ENCODE data around the gene FKBP1C. TPM values are rescaled to one million over a fixed set of nuclear protein-coding genes. Genes with fewer than 3 reads are reported as not detected.

FKBP1C gene
- polyA plus RNA-seq, 3 donors, result 0.15 to 0.44 (median 0.27) TPM

- H3K27ac ChIP-seq (ENCODE audit: low read depth in 1 of 2, low read length in 2 of 2), result no peak overlapping the region
- H3K79me2 ChIP-seq (ENCODE audit: insufficient read depth, low read length), result no peaks in the 10 kb centered on the region
- DNase-seq, result no peak
- H4K20me1 ChIP-seq (ENCODE audit: insufficient read depth, low read length), result no peaks in the 10 kb centered on the region
- H3K4me1 ChIP-seq (ENCODE audit: control insufficient read depth in 1 of 2, insufficient read depth in 2 of 2, low read length in 2 of 2), result no peaks in the 10 kb centered on the region
- no peaks in the 10 kb centered on the region for H3K36me3 ChIP-seq (replicated peaks in 1 of 2; ENCODE audit: control insufficient read depth in 1 of 2, insufficient read depth in 2 of 2, low read length in 2 of 2)
- no peak for TF ChIP-seq CTCF (IDR thresholded peaks at IDR 0.05)
- Mint-ChIP-seq H3K4me1 (no peaks in the 10 kb centered on the region), H3K36me3 (no peaks in the 10 kb centered on the region), H3K4me3 (no peak overlapping the region), H3K9me3 (peaks cover 0 to 3% (median 2%) of the 10 kb centered on the region in 7 donors), H3K27me3 (ENCODE audit: low read depth in 3 of 3) (peaks cover 0 to 2% (median 0%) of the 10 kb centered on the region in 3 donors), H3K27ac (no peak overlapping the region)
- H2AFZ ChIP-seq (ENCODE audit: insufficient read depth, low read depth, low read length, poor library complexity, severe bottlenecking), result no peak overlapping the region
- no peaks in the 10 kb centered on the region for H3K27me3 ChIP-seq (ENCODE audit: control insufficient read depth in 2 of 2, insufficient read depth in 2 of 2, low read length in 2 of 2)
- no peaks in the 10 kb centered on the region for H3K9me3 ChIP-seq (replicated peaks in 1 of 2; ENCODE audit: control insufficient read depth in 1 of 2, insufficient read depth in 1 of 2, low read length in 2 of 2)
- H3K9ac ChIP-seq (ENCODE audit: insufficient read depth, low read length, poor library complexity, severe bottlenecking), result no peak overlapping the region
- intact Hi-C loops (cut with micrococcal nuclease), result no loop called here
- no peak overlapping the region for H3K4me3 ChIP-seq (replicated peaks in 1 of 3; ENCODE audit: low read depth in 2 of 3, low read length in 3 of 3)
- no peak overlapping the region for H3K4me2 ChIP-seq (replicated peaks; ENCODE audit: extremely low read depth, low read length, poor library complexity, severe bottlenecking)
Measured at GRCh38 chr6:63246581-63246980, 35.3 kb downstream of the FKBP1C start.

DNA sequence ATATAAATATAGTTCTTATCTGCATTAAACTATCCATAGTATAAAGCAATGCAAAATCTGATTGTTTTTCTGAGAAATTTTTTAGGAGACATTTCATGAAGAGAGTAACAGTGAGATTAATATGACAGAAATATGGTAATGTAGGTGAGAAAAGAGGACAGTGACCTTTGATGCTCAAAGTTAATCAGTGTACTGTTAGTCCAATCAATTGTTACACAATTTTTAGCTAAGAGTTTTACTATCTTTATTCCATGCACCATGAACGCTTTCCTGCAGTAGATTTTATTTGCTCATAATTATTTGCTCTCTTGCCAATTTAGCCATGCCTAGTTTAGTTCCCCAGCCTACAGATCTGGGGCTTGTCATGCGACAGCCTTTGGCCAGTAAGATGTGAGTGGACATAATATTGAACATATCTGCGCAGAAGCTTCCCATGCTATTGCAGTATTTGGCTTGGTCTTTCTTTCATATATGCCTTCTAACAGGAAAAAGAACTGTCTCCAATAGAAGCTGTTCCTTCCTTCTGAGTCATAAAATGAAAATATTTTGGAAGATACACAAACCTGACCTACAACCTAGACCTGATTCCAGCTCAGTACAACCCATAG is 38.7 kb downstream of the FKBP1C start:
- Histone ChIP-seq H3K4me3 (replicated peaks in 1 of 3; ENCODE audit: low read depth in 2 of 3, low read length in 3 of 3) (no peak overlapping the region), H3K36me3 (replicated peaks in 1 of 2; ENCODE audit: control insufficient read depth in 1 of 2, insufficient read depth in 2 of 2, low read length in 2 of 2) (no peaks in the 10 kb centered on the region), H2AFZ (ENCODE audit: insufficient read depth, low read depth, low read length, poor library complexity, severe bottlenecking) (no peak overlapping the region), H3K27me3 (ENCODE audit: control insufficient read depth in 2 of 2, insufficient read depth in 2 of 2, low read length in 2 of 2) (no peaks in the 10 kb centered on the region), H3K9me3 (replicated peaks in 1 of 2; ENCODE audit: control insufficient read depth in 1 of 2, insufficient read depth in 1 of 2, low read length in 2 of 2) (no peaks in the 10 kb centered on the region), H3K79me2 (ENCODE audit: insufficient read depth, low read length) (no peaks in the 10 kb centered on the region), H3K27ac (ENCODE audit: low read depth in 1 of 2, low read length in 2 of 2) (no peak overlapping the region), H3K4me2 (replicated peaks; ENCODE audit: extremely low read depth, low read length, poor library complexity, severe bottlenecking) (no peak overlapping the region), H3K9ac (ENCODE audit: insufficient read depth, low read length, poor library complexity, severe bottlenecking) (no peak overlapping the region), H4K20me1 (ENCODE audit: insufficient read depth, low read length) (no peaks in the 10 kb centered on the region), H3K4me1 (ENCODE audit: control insufficient read depth in 1 of 2, insufficient read depth in 2 of 2, low read length in 2 of 2) (no peaks in the 10 kb centered on the region)
- H3K36me3 Mint-ChIP-seq, result no peaks in the 10 kb centered on the region
- peaks cover 0 to 6% (median 3%) of the 10 kb centered on the region in 7 donors for H3K9me3 Mint-ChIP-seq
- peaks cover 0 to 2% (median 0%) of the 10 kb centered on the region in 3 donors for H3K27me3 Mint-ChIP-seq (ENCODE audit: low read depth in 3 of 3)
- TF ChIP-seq CTCF (IDR thresholded peaks at IDR 0.05), result no peak
- no peak overlapping the region for H3K4me3 Mint-ChIP-seq
- no peaks in the 10 kb centered on the region for H3K4me1 Mint-ChIP-seq
- H3K27ac Mint-ChIP-seq, result no peak overlapping the region
- intact Hi-C loops (cut with micrococcal nuclease), result no loop called here
- DNase-seq, result no peak
- no CpG with 5 or more reads among the region's 3 CpGs for WGBS (ENCODE audit: insufficient coverage)

All from CD14-positive monocyte (primary cell).